GM18520 (cell line): ENCODE data around the gene ADGRF5.

Source experiments
- ATAC-seq: cut with Tn5 transposase; IDR thresholded peaks from one replicate; pipeline ENCODE4 v1.9.1; 2021; ENCODE audit not compliant: unreplicated experiment

Gene ADGRF5, protein sequence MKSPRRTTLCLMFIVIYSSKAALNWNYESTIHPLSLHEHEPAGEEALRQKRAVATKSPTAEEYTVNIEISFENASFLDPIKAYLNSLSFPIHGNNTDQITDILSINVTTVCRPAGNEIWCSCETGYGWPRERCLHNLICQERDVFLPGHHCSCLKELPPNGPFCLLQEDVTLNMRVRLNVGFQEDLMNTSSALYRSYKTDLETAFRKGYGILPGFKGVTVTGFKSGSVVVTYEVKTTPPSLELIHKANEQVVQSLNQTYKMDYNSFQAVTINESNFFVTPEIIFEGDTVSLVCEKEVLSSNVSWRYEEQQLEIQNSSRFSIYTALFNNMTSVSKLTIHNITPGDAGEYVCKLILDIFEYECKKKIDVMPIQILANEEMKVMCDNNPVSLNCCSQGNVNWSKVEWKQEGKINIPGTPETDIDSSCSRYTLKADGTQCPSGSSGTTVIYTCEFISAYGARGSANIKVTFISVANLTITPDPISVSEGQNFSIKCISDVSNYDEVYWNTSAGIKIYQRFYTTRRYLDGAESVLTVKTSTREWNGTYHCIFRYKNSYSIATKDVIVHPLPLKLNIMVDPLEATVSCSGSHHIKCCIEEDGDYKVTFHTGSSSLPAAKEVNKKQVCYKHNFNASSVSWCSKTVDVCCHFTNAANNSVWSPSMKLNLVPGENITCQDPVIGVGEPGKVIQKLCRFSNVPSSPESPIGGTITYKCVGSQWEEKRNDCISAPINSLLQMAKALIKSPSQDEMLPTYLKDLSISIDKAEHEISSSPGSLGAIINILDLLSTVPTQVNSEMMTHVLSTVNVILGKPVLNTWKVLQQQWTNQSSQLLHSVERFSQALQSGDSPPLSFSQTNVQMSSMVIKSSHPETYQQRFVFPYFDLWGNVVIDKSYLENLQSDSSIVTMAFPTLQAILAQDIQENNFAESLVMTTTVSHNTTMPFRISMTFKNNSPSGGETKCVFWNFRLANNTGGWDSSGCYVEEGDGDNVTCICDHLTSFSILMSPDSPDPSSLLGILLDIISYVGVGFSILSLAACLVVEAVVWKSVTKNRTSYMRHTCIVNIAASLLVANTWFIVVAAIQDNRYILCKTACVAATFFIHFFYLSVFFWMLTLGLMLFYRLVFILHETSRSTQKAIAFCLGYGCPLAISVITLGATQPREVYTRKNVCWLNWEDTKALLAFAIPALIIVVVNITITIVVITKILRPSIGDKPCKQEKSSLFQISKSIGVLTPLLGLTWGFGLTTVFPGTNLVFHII (N-terminal part only)

DNA sequence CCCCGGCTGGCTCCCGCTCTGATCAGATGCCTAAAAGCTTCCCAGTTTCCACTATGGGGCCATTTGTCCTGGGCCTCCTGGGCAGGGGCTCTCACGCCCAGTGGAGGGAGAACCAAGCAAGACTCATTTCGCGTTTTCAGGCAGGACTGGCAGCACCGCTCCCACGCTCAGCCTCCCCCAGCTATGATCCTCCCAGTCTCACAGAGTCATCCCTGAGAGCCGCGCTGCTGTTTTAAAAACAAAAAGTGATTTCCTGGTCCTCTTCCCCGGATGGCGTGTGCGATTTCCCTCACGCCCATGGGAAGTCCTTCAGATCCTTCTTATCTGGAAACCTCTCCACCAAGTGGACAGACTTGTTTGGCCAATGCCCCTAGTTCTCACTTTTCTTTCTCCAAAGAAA, at the start of gene ADGRF5:
Gene ADGRF5 (minus strand): TSS at position 208 of the 400 bp plus-strand sequence. CDS start 15,176 bp downstream, outside the sequence.
- ATAC-seq: no peak

DNA sequence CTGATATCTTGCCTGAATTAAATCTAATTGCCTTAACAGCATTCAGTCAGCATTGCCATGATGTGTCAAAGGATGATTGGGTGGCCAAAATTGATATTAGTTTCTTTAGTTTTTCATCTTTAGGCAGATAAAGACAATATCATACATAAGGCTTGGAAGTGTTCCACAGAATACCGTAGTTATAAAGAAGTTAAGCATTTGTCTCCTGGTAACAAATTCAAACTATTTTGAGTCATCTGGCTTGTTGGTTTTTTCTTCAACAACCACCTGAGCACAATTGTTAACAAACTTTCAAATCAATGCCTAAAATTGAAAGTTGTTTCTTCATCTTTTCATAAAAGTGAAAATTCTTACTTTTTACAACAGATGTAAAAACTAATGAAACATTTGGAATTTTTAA, 47.5 kb upstream of the ADGRF5 start:
- no peak for ATAC-seq

DNA sequence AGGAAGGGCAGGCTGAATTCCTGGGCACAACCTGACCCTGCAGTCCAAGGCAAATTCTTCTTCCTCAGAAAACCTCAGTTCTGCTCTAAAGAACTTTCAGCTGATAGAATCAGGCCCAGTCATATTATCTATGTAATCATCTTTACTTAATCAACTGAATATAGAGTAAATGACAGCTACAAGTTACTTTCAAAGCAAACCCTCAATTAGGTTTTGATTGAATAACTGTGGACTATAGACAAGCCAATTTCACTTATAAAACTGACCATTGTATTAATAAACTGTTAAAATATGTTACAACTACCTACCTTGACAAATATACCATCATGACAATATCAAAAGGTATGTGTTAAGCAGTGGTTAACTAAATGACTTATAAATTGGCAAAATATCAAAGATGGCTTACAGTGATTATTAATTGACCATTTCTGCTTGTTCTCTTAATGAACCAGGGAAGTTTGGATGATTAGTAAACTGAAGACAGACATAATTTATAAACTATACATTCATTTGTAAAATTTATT, 46.1 kb upstream of the ADGRF5 start:
- ATAC-seq: no peak

DNA sequence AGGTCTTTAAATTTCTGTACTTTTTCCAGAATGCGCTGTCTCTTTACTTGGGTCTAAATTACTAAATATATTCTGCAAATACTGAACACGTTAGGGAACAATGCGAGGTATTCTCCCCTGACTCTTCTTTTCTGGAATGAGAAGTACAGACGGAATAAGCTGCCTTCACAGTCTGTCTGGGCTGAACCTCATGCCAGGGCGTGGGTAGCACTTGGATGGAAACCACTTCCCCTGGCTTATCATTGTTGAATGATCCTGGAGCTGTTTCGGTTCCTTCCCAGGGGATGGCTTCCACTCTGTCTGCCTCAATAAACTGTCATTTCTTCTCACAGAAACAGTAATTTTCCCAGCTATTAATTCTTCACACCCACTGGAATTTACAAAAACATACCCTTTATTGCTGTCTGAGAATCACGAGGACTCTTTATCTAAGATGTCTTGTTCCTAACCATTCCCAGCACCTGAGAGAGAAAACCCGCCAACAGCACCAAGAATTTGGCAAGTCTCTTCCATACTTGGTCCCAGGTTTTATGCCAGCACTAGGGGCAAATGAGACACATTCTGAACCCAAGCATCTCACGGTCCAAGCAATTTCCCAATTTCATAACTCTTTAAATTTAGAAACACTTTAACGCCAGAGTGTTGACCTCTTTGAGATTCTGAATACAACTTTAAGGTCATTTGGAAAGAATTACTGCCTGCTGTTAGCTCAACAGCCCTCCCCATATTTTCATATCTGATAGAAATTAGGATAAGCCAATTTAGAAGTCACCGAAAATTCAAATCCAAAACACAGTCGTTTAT, 43.2 kb upstream of the ADGRF5 start:
- ATAC-seq: no peak

DNA sequence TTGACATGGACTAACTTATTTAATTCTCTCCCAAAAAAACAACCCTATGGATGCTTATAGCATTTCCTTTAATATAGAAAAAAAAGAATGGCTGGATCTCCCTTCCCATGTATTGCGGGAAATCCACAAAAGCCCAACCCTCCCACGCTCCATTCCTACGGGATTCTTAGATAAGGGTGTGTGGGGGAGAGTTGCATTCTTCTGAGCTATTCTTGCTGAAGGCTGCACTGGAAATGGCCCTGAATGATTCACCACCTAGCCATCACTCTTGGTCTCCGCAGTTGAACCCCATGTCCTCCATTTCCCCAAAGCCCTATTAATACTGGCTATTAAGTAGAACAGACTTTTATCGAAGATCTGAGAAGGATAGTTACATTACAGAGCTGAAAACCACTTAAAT, 41.9 kb upstream of the ADGRF5 start:
- ATAC-seq: no peak

DNA sequence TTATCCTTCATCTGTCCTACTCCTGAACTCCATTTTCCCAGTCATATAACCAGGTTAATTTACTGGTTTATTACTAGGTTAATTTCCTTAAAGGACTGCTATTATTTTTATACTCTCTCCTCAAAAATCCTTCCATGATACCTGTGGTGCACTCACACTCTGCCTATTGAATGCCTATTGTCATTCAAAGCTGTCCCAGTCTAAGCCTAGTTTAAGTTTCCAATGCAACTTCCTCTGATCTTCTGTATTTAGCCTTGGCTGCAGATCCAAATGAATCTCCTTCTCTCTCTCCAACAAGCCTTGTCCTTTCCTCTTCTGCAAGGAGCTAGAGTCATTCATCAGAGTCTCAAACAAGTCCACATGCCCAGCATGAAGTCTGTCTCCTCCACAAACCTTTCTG, 41.3 kb upstream of the ADGRF5 start:
- no peak for ATAC-seq

DNA sequence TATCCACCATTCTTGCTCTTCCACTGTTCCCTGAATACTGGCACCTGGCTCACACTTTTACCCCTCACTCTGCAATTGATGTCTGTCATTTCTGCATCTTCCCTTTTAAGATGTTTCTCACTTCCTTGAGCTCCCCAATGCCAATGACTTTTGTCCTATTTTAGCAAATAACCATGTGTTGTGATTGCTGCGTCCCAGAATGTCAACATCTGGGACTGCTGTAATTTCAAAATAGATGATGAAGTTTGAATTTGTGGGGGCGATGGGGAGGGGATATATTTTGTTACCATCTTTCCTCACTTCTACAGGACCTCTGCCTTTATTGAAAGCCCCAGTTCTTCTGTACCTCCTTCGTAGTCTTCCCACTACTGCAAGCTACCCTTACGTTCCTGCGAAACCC, 40.0 kb upstream of the ADGRF5 start:
- ATAC-seq: no peak

DNA sequence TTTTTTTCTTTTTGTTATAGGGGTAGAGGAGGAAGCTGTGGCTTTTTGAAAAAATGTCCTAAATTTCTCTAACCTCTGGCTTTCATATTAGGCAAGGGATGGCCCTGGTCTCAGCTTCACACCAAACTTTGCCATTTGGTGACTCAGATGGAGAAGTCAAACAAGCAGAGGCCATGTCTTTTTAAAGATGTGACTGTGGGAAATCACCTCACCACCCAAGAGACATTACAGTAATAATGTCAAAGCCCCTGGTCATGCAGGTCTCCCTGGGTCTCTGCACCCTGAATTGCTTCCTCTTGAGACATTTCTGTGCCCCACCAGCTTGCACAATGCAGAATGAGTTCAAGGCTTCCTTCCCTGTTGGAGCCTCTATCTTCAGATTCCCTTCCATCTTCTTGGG, 39.5 kb upstream of the ADGRF5 start:
- ATAC-seq: peak; percentile 63

DNA sequence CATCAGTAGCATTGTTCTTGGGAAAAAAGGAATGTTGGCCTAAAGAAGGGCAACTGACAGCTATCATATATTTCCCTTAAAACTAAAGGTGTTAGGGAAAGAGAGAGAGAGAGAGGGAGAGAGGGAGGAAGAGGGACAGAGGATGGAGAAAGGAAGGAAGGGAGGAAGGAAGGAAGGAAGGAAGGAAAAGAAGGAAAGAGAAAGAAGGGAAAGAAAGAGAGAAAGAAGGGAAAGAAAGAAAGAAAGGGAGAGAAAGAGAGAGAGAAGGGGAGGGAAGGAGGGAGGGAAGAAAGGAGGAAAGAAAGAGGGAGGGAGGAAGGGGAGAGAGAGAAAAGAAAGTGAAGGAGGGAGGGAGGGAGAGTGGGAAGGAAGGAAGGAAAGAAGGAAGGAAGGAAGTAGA, 37.7 kb upstream of the ADGRF5 start:
- ATAC-seq: no peak

DNA sequence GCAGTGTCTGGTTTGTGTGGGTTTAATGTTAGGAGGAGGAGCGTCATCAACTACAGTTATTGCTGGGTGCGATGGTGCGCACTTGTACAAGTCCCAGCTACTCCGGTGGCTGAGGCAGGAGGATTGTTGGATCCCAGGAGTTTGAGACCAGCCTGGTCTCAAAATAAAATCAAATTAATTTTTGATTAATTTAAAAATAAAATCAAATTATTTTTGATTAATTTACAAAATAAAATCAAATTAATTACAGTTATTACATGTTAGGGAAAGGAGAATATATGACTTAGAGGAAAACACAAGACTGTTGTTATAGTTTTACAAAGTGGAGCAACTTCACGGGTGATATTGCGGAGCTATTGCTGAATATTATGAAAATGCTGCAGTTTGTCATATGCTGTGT, 34.7 kb upstream of the ADGRF5 start:
- ATAC-seq: no peak

DNA sequence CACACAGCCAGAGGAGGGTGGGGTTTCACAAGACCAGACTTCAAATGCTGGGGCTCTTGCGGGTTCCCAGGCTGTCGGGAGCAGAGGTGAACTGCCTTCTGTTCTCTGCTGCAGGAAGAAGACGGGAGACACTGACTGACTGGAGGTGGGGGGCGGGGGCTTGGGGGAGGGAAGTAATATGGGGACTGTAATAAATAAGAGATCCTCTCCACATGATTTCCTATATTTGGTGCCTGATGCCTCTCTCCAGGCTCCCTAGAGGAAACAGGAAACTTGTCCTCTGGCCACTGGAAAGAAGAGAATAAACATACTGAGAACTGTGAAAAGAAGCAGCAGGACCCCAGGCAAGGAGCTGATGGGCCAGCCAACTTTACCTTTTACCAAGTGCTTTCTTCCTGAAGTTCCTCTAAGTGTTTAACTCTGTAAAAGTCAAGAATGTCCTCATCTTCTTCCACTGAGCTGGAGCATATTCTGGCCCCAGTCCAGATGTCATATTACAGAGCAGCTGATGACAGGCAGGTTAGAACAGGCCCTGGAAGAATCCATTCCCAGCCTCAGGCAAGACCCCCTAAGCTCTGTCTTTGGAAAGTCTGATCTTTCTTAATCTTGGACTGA, 33.2 kb upstream of the ADGRF5 start:
- no peak for ATAC-seq

DNA sequence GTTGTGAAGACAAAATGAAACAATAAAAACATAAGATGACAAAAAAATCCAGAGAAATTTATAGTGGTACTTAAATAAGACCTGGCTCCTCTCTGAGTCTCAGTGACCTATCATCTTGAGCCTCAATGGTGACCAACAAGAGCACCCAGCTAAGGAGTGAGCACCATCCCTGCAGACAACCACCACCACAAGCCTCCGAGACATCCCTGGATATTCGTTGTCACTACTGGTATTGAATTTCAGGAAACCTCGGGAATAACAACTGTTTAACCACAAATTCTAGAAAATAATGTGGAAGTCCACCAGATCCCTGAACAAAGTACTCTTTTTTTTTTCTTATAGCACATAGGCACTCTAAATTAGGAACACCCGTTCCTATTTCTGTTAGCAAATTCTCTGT, 32.2 kb upstream of the ADGRF5 start:
- ATAC-seq: no peak

DNA sequence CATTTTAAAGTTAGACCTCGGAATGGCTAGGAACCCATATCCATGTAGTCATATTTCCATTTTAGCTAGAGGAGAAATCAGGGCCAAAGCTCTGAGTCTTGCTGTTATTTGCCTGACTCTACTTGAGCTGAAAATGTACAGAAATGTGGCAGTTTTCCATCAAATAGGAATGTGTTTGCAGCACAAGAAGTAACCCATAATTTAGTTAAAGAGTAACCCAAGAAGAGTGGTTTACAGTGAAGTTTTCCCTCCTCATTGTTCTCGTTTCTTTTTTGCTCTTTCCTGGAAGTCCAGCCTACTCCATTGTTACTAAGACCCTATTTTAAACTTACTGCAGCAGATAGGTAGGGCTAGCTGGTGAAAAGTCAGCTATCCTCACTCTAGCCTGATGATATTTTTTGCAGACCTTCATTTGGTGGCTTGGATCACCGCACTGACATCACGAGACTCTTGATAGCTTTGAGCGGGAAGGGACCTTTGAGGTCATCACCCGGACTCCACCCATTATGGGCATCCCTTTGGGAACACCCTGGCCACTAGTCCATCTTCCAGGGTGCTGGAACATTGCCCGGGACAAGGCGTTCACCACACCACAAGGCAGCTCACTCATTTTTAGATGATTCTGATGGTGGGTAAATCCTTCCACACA, 28.0 kb upstream of the ADGRF5 start:
- ATAC-seq: no peak

DNA sequence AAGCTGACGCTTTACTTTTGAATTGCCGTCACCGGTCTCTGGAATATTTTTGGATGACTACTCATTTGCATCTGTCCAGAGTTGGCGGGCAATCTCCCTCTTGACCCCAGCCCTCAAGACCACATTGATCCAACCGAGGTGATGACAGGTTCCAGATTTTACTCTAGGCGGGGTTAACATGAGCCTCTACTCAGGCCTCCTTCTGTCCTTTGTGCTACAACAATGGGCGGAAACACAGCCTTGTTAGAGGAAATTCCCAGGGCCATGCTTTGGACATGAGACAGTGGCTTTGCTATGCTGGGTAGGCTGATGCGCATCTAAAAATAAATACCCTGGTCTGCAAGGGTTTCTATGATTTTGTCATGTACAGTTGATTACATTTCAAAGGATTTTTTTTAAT, 27.0 kb upstream of the ADGRF5 start:
- ATAC-seq: no peak

DNA sequence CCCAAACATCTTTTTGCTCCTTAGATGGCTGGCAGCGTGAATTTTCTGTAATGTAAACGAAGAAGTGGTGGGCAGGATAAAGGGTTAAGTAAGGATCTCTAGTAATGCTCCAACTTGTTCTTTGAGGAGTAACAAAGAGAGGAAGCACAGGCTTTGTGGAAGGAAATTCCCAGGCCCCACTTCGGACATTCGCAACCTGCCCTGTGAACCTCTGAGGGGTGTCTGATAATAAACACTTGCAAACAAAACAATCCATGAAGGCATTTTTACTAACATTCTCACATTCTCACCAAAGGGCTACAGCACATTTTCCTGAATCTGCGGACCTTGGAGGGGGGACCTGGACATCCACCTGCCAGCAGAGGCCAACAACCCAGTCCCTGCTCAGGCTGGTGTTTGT, 25.8 kb upstream of the ADGRF5 start:
- ATAC-seq: no peak

DNA sequence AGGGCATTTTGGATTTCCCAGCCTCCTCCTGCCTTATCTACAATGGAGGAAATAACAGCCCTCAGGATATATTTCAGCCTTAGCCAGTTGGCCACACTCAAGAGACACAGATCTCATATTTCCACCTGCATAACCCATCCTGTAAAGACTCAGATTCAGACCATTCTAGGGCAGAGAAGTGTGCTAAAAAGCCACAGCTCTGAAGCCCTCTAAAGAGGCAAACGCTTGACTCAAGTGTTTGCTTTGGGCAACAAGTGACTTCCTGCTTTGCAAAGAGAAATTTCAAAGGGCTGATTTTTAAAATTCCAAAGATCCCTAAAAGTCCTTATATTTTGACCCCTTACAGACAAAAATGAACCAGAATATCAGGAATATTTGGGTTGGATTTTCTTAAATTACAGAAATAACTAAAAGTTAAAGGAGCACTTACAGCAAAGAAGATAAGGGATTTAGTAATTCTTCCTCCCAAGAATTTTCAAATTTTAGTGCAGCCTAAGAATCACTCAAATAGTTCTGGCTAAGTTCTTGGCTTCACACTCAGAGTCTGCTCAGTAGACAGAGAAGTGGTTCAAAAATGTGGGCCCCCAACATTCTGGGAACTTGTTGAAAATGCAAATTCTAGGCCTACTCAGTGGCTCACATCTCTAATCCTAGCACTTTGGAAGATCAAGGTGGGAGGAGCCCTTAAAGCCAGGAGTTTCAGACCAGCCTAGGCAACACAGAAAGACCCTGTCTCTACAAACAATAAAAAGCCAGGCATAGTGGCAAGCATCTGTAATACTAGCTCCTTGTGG, 18.9 kb upstream of the ADGRF5 start:
- no peak for ATAC-seq

DNA sequence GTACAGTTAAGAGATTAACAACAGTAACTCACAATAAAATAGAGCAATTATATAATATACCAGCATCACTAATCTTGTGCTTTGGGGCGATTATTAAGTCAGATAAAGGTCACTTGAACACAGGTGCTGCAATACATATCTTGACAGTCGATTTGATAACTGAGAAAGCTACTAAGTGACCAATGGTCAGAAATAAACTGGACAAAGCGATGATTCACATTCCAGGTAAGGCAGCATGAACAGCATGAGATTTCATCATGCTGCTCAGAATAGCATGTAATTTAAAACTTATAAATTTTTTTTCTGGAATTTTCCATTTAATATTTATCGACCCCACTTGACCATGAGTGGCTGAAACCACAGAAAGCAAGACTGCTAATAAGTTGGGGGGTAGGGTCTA, 15.9 kb upstream of the ADGRF5 start:
- no peak for ATAC-seq

DNA sequence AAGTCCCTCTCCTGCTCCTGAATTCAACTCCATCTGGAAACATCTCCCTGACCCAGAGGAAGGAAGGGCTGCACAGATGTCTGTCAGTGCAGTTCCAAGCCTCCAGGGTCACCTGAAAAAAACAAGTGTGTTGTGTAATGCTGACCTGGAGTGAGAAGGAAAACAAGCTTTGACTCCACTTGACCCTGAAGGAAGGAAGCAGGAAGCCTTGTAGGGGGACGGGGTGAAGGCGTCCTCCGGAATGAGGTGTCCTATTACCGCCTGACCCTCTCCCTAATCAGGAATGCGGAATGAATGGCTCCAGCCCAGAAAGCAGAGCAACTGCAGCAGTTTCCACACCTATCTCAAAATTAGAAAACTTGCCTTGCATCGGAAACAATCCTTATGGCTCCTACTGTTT, 13.9 kb upstream of the ADGRF5 start:
- no peak for ATAC-seq

DNA sequence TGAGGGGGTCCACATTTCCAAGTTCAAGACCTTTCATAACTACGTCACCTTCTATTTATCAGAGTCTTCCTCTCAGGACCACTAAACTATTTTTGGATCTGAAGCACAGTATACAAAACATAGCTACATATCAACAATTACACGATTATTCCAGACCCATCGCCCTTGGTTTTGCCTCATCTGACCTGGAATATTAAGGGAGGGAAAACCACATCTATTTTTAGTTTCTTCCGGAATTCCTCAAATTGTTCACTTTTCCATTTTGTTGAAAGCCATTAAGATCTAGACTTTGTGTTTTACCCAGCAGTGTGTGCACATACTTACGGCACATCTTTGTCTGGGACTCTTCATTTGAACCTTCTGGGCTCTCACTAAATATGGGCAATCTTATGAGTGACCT, 12.0 kb upstream of the ADGRF5 start:
- ATAC-seq: no peak
